HL-60 (cell line): ENCODE data around the gene VPS25.

ENCODE experiments used
- GABPA ChIP-seq: IDR thresholded peaks from 2 replicates; pipeline ENCODE4 v1.6.1; 2012; ENCODE audit warnings: low read depth
- POLR2AphosphoS5 ChIP-seq: IDR thresholded peaks from 2 replicates; pipeline ENCODE4 v1.6.1; 2012; ENCODE audit warnings: low read depth
- REST ChIP-seq: IDR thresholded peaks from 2 replicates; pipeline ENCODE4 v1.6.1; 2012; ENCODE audit warnings: low read depth; ENCODE audit not compliant: insufficient replicate concordance
- SPI1 ChIP-seq: IDR thresholded peaks from 2 replicates; pipeline ENCODE4 v1.6.1; 2012; ENCODE audit warnings: low read depth, mild to moderate bottlenecking, borderline replicate concordance
- TF ChIP-seq, protein P1 (sequence below): IDR thresholded peaks from one replicate; pipeline ENCODE4 v1.5.1; 2011; ENCODE audit warnings: low read length, control low read depth, inconsistent platforms; ENCODE audit not compliant: insufficient read depth

GRCh38 chr17:42750739-42751344, 22.4 kb upstream of the VPS25 start:
- TF ChIP-seq, protein P1, sequence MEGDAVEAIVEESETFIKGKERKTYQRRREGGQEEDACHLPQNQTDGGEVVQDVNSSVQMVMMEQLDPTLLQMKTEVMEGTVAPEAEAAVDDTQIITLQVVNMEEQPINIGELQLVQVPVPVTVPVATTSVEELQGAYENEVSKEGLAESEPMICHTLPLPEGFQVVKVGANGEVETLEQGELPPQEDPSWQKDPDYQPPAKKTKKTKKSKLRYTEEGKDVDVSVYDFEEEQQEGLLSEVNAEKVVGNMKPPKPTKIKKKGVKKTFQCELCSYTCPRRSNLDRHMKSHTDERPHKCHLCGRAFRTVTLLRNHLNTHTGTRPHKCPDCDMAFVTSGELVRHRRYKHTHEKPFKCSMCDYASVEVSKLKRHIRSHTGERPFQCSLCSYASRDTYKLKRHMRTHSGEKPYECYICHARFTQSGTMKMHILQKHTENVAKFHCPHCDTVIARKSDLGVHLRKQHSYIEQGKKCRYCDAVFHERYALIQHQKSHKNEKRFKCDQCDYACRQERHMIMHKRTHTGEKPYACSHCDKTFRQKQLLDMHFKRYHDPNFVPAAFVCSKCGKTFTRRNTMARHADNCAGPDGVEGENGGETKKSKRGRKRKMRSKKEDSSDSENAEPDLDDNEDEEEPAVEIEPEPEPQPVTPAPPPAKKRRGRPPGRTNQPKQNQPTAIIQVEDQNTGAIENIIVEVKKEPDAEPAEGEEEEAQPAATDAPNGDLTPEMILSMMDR, result no peak
- TF ChIP-seq REST, result no peak
- no peak; the same call in 1 of the 2 replicates for TF ChIP-seq POLR2AphosphoS5
- no peak for TF ChIP-seq GABPA
- TF ChIP-seq SPI1, result peak; percentile 65; the same call in 1 of the 2 replicates
